GM12878 (cell line): ENCODE measurements around the gene SLC2A4RG. TPM values are rescaled to one million over a fixed set of nuclear protein-coding genes. Genes with fewer than 3 reads are reported as not detected.

Experiments
- ATAC-seq: fragments of 200-7000 bp; cut with Tn5 transposase; 3 replicates; pipeline ENCODE4 v1.9.1; 2020; ENCODE audit warnings: mild to moderate bottlenecking, moderate library complexity
- BruUV-seq: library from RNA; stranded (reverse); fragments of 400-500 nt; replicated peaks from 2 replicates; lab custom pipeline; 2021; lab: Mats Ljungman, UMichigan
- CTCF ChIA-PET: fragments of 300-600 bp; sonication (Branson Sonifier 250); formaldehyde crosslinking; extraction: SDS; loops from one replicate; lab custom pipeline; 2021; ENCODE audit warnings: inconsistent platforms; lab: Yijun Ruan, JAX
- POLR2A ChIA-PET: fragments of 350-600 bp; formaldehyde crosslinking; extraction: SDS; loops from one replicate; lab custom pipeline; 2021; ENCODE audit warnings: inconsistent platforms; lab: Charles Lee
- RAD21 ChIA-PET: fragments of 300-600 bp; sonication (Branson Sonifier 250); formaldehyde crosslinking; loops from one replicate; lab custom pipeline; 2023; ENCODE audit warnings: antibody characterized with exemption; ENCODE audit not compliant: unreplicated experiment; lab: Charles Lee
- SMC1A ChIA-PET: fragments of 300-600 bp; sonication (Branson Sonifier 250); formaldehyde crosslinking; loops from one replicate; lab custom pipeline; 2023; ENCODE audit not compliant: unreplicated experiment, uncharacterized antibody; lab: Charles Lee
- DNase-seq: peaks from one replicate; pipeline ENCODE4 v3.0.0-alpha.2; 2011; ENCODE audit warnings: low read depth, low spot score
- FAIRE-seq: peaks from 3 replicates; lab custom pipeline; 2011; peaks lifted over from hg19 to GRCh38; lab: Jason Lieb, UNC
- H2AFZ ChIP-seq: 2 replicates; pipeline ENCODE4 v1.6.0; 2011; ENCODE audit warnings: low read depth, low read length, control low read depth; ENCODE audit not compliant: control insufficient read depth
- H3K27ac ChIP-seq: 2 replicates; pipeline ENCODE4 v1.5.1; 2011; ENCODE audit warnings: control low read depth; ENCODE audit not compliant: control insufficient read depth, insufficient read depth
- H3K27me3 ChIP-seq, 2 experiments: replicated peaks in 1 of 2; 2 replicates each; pipeline versions ENCODE4 v1.6.0 to v1.6.1; 2011; ENCODE audit warnings: low read length in 1 of 2; ENCODE audit not compliant: control insufficient read depth in 2 of 2, insufficient read depth in 2 of 2
- H3K36me3 ChIP-seq, 2 experiments: 2 replicates each; pipeline ENCODE4 v1.5.1; 2011; ENCODE audit warnings: low read length in 1 of 2; ENCODE audit not compliant: control insufficient read depth in 2 of 2, insufficient read depth in 2 of 2
- H3K4me1 ChIP-seq: 2 replicates; pipeline ENCODE4 v1.6.1; 2011; ENCODE audit warnings: mild to moderate bottlenecking, low read length, moderate library complexity, mixed read lengths; ENCODE audit not compliant: control insufficient read depth, insufficient read depth
- H3K4me2 ChIP-seq: 2 replicates; pipeline ENCODE4 v1.6.0; 2011; ENCODE audit warnings: control low read depth; ENCODE audit not compliant: control insufficient read depth, insufficient read depth
- H3K4me3 ChIP-seq: fragments of 200-600 bp; sonication (generic); 2 replicates; pipeline ENCODE4 v1.5.1; 2016
- H3K79me2 ChIP-seq: 2 replicates; pipeline ENCODE4 v1.6.0; 2011; ENCODE audit warnings: low read length; ENCODE audit not compliant: control insufficient read depth, insufficient read depth
- H3K9ac ChIP-seq: 2 replicates; pipeline ENCODE4 v1.8.0; 2011; ENCODE audit warnings: low read length, control low read depth, mixed read lengths; ENCODE audit not compliant: control insufficient read depth, insufficient read depth
- H3K9me3 ChIP-seq: replicated peaks from 3 replicates; pipeline ENCODE4 v1.5.1; 2011; ENCODE audit warnings: mild to moderate bottlenecking, low read length; ENCODE audit not compliant: control insufficient read depth, insufficient read depth
- H4K20me1 ChIP-seq: 2 replicates; pipeline ENCODE4 v1.6.0; 2011; ENCODE audit not compliant: control insufficient read depth, insufficient read depth
- ASH2L ChIP-seq: fragments of 300-600, 200-600 bp; sonication (generic); IDR thresholded peaks from 2 replicates; pipeline ENCODE4 v1.6.1; 2017; ENCODE audit warnings: low read depth, mild to moderate bottlenecking, borderline replicate concordance
- BACH1 ChIP-seq: fragments of 450-650 bp; IDR thresholded peaks from 2 replicates; pipeline ENCODE4 v1.6.1; 2017; ENCODE audit warnings: mild to moderate bottlenecking, borderline replicate concordance
- LARP7 ChIP-seq: fragments of 450-650 bp; IDR thresholded peaks from 2 replicates; pipeline ENCODE4 v1.6.1; 2017; ENCODE audit warnings: mild to moderate bottlenecking
- NR2F1 ChIP-seq: fragments of 450-650 bp; conservative IDR thresholded peaks from 2 replicates; pipeline ENCODE4 v1.6.1; 2017; ENCODE audit warnings: mild to moderate bottlenecking
- PML ChIP-seq: IDR thresholded peaks from 2 replicates; pipeline ENCODE4 v1.6.1; 2012; ENCODE audit warnings: low read length, inconsistent platforms
- TAF1 ChIP-seq: IDR thresholded peaks from 2 replicates; pipeline ENCODE4 v1.6.1; 2011; ENCODE audit warnings: mild to moderate bottlenecking, low read depth, low read length, borderline replicate concordance
- ZSCAN29 ChIP-seq: fragments of 450-650 bp; IDR thresholded peaks from 2 replicates; pipeline ENCODE4 v1.6.1; 2017; ENCODE audit warnings: mild to moderate bottlenecking, moderate library complexity
- WGBS: methylation state at CpG from one replicate; pipeline ENCODE4 v1.1.6; 2016; ENCODE audit warnings: low lambda C conversion rate; ENCODE audit not compliant: insufficient replicate concordance, insufficient coverage; ENCODE audit errors: missing lambda C conversion rate; 5-methylcytosine and 5-hydroxymethylcytosine counted together
- in situ Hi-C: fragments of 300-500 bp; cut with MboI; formaldehyde crosslinking; loops from 9 replicates; pipeline ENCODE4 v1.14.3; 2018; ENCODE audit warnings: mixed read lengths
- intact Hi-C: fragments of 100-400 bp; cut with micrococcal nuclease; formaldehyde crosslinking; loops from one replicate; pipeline ENCODE4 v1.14.2; 2022; ENCODE audit not compliant: unreplicated experiment
- polyA plus RNA-seq, 11 experiments: library from polyadenylated mRNA; depleted of rRNA in 4 of 11; unstranded in 6 of 11; stranded (reverse) in 5 of 11; fragments of >200 nt; fragmentation: Nextera tagmentation in 4 of 11; fragmentation: Illumina TruSeq in 1 of 11; extraction: Ambion mirVana in 4 of 11; extraction: Trizol in 1 of 11; gene quantifications; 1 replicate in 1 of 11; 2 replicates in 10 of 11; pipeline versions ENCODE4 v1.2.1 to v1.2.3, GENCODE V29; 2011 to 2016; ENCODE audit warnings: inconsistent platforms in 2 of 11, missing spikeins in 2 of 11, low read depth in 1 of 11
- total RNA-seq, 4 experiments: library from RNA; depleted of rRNA in 3 of 4; stranded (reverse); fragments of >200 nt in 3 of 4; fragmentation: Illumina TruSeq in 1 of 4; extraction: Trizol in 1 of 4; gene quantifications; 2 replicates each; pipeline versions ENCODE4 v1.2.1 to v1.2.3, GENCODE V29; 2013 to 2021
- TF ChIP-seq, protein P1 (sequence below): fragments of 450-650 bp; IDR thresholded peaks from 2 replicates; pipeline ENCODE4 v1.6.1; 2017; ENCODE audit warnings: borderline replicate concordance
- TF ChIP-seq, protein P2 (sequence below): fragments of 450-650 bp; formaldehyde crosslinking; IDR thresholded peaks from 2 replicates; pipeline ENCODE4 v1.4.0; 2022; ENCODE audit warnings: mild to moderate bottlenecking, moderate library complexity

The SLC2A4RG gene
- total and polyA plus RNA-seq, 10 of the 15 experiments (the other 5 are each of a cell fraction or from before 2014, with no cell fraction given), result 0.34 to 65.9 (median 13.3) TPM

DNA sequence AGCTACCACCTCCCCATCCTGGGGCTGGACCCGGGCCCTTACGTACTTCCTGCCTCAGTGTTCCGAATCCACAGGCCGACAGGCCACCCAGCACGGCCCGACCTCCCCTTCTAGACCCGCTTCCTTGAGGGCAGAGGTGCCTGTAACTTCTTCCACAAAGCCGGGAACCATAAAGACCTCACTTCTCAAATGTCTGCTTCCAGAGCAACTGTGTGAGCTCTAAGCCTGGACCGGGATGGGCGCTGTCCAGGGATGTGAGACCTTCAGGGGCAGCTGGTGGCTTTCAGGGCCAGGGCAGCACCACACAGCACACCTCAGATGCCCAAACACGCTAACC, 9.3 kb downstream of the SLC2A4RG start (continued):
- TF ChIP-seq LARP7 (no peak), TAF1 (no peak), BACH1 (no peak), ZSCAN29 (no peak), PML (no peak)
- TF ChIP-seq, protein P1, sequence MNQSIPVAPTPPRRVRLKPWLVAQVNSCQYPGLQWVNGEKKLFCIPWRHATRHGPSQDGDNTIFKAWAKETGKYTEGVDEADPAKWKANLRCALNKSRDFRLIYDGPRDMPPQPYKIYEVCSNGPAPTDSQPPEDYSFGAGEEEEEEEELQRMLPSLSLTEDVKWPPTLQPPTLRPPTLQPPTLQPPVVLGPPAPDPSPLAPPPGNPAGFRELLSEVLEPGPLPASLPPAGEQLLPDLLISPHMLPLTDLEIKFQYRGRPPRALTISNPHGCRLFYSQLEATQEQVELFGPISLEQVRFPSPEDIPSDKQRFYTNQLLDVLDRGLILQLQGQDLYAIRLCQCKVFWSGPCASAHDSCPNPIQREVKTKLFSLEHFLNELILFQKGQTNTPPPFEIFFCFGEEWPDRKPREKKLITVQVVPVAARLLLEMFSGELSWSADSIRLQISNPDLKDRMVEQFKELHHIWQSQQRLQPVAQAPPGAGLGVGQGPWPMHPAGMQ, result no peak

DNA sequence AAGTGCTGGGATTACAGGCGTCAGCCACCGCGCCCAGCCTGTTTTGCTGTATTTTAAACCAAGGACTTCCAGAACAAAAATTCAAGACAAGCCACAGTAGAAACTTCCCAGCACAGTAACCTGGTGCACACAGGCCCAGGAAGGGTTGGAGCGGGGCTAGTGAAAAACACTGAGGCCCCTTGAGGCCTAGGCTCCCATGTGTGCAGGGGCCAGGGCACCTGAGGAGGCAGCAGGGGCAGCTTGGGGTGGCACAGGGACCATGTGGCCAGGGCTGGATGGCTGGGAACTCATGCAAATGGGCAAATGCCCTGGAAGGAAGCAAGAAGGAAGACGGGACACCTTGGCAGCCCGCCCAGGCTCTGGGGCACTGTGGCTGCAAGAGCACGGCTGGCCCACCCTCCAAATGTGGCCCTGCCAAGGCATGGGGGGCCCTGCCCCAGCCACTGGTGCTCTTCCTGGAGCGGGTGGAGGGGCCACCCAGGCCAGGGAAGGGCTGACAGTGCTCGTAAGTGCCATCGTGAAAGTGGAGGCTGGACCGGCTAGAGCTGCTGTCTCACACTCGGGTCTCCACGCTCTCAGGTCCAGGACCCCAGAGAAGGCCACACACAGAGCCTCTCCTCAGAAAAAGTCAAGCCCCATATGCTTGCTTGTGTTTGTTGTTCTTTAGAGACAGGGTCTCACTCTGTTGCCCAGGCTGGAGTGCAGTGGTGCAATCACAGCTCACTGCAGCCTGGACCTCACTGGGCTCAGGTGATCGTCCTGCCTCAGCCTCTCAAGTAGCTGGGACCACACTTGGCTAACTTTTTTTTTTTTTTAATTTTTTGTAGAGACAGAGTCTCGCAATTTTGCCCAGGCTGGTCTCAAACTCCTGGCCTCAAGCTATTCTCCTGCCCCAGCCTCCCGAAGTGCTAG, 10.3 kb downstream of the SLC2A4RG start:
- TF ChIP-seq ASH2L (no peak), NR2F1 (no peak)
- TF ChIP-seq, protein P2, sequence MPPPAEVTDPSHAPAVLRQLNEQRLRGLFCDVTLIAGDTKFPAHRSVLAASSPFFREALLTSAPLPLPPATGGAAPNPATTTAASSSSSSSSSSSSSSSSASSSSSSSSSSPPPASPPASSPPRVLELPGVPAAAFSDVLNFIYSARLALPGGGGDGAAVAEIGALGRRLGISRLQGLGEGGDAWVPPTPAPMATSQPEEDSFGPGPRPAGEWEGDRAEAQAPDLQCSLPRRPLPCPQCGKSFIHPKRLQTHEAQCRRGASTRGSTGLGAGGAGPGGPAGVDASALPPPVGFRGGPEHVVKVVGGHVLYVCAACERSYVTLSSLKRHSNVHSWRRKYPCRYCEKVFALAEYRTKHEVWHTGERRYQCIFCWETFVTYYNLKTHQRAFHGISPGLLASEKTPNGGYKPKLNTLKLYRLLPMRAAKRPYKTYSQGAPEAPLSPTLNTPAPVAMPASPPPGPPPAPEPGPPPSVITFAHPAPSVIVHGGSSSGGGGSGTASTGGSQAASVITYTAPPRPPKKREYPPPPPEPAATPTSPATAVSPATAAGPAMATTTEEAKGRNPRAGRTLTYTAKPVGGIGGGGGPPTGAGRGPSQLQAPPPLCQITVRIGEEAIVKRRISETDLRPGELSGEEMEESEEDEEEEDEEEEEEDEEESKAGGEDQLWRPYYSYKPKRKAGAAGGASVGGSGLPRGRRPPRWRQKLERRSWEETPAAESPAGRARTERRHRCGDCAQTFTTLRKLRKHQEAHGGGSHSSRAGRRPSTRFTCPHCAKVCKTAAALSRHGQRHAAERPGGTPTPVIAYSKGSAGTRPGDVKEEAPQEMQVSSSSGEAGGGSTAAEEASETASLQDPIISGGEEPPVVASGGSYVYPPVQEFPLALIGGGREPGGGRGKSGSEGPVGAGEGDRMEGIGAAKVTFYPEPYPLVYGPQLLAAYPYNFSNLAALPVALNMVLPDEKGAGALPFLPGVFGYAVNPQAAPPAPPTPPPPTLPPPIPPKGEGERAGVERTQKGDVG (CRISPR knock-in tag), result no peak
- Histone ChIP-seq H3K4me3 (no peak overlapping the region), H3K4me2 (no peak overlapping the region), H3K27me3 (no peaks in the 10 kb centered on the region), H2AFZ (no peak overlapping the region), H3K9me3 (no peaks in the 10 kb centered on the region), H3K4me1 (no peaks in the 10 kb centered on the region), H4K20me1 (no peaks in the 10 kb centered on the region), H3K27ac (no peak overlapping the region), H3K36me3 (no peaks in the 10 kb centered on the region), H3K9ac (no peak overlapping the region), H3K79me2 (no peaks in the 10 kb centered on the region)
- ChIA-PET POLR2A (interaction anchor here (0.8 kb wide), 1 partner anchor 13 kb away, joined by 3 read pairs; the partner anchor contains the start of gene LIME1), RAD21 (no interaction called here), CTCF (interaction anchor here (0.6 to 1.3 kb wide), 2 partner anchors 114 to 180 kb away, joined by 3 to 5 read pairs; no protein-coding TSS in a partner anchor), SMC1A (no interaction called here)
- no peak for DNase-seq
- no TSS peak for BruUV-seq
- WGBS, result 65% methylated on average over 16 of the region's 16 CpGs
- FAIRE-seq, result no peak
- intact Hi-C loops (no loop called here), in situ Hi-C loops (no loop called here)
- ATAC-seq, result no peak
